Stimulated activated naive CD8-positive, alpha-beta T cell treated with anti-CD3 and anti-CD28 coated beads, Interleukin-15, amount 100 ng/mL, for 72 hours (primary cell): ENCODE data around the gene KDM5A.

Experiments
- ATAC-seq: fragments of 150-1000 bp; cut with Tn5 transposase; 2 replicates; pipeline ENCODE4 v1.10.0; 2021; ENCODE audit warnings: mild to moderate bottlenecking, moderate library complexity
- DNase-seq, 2 donors: peaks; one replicate each; pipeline ENCODE4 v3.0.0; 2021 to 2022
- H3K27ac Mint-ChIP-seq, 2 donors: one replicate each; pipeline ENCODE4 v1.8.0; 2022; ENCODE audit warnings: mild to moderate bottlenecking in 2 of 2, mixed read lengths in 2 of 2, moderate library complexity in 2 of 2
- H3K27me3 Mint-ChIP-seq: one replicate; pipeline ENCODE4 v1.8.0; 2022; ENCODE audit warnings: mixed read lengths
- H3K4me1 Mint-ChIP-seq: one replicate; pipeline ENCODE4 v1.8.0; 2022; ENCODE audit warnings: mild to moderate bottlenecking, mixed read lengths
- H3K4me3 Mint-ChIP-seq, 2 donors: one replicate each; pipeline ENCODE4 v1.8.0; 2022; ENCODE audit warnings: mild to moderate bottlenecking in 2 of 2, mixed read lengths in 2 of 2, moderate library complexity in 1 of 2
- H3K9me3 Mint-ChIP-seq, 2 donors: one replicate each; pipeline ENCODE4 v1.8.0; 2022; ENCODE audit warnings: mixed read lengths in 2 of 2

KDM5A gene

DNA sequence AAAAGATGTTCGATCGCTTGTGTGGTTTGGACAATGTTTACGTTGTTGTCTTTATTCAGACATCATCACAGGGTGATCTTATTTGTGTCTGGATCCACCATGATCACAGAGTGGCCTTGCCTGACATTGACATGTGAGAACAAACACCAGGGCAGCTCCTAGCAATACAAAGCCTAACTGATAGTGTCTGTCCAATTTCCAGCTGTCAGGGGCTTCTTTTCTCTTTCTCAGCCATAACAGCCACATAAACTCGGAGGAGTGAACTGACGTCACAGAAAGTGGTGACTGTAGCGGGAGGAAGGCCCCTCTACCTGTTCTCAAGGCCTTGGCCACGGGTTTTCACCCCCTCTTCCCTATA is 120.7 kb downstream of the KDM5A start:
- Mint-ChIP-seq H3K9me3 (no peaks in the 10 kb centered on the region), H3K27ac (no peak overlapping the region), H3K27me3 (no peaks in the 10 kb centered on the region), H3K4me1 (peaks cover 17% of the 10 kb centered on the region), H3K4me3 (no peak overlapping the region)
- no peak for DNase-seq
- ATAC-seq, result no peak

DNA sequence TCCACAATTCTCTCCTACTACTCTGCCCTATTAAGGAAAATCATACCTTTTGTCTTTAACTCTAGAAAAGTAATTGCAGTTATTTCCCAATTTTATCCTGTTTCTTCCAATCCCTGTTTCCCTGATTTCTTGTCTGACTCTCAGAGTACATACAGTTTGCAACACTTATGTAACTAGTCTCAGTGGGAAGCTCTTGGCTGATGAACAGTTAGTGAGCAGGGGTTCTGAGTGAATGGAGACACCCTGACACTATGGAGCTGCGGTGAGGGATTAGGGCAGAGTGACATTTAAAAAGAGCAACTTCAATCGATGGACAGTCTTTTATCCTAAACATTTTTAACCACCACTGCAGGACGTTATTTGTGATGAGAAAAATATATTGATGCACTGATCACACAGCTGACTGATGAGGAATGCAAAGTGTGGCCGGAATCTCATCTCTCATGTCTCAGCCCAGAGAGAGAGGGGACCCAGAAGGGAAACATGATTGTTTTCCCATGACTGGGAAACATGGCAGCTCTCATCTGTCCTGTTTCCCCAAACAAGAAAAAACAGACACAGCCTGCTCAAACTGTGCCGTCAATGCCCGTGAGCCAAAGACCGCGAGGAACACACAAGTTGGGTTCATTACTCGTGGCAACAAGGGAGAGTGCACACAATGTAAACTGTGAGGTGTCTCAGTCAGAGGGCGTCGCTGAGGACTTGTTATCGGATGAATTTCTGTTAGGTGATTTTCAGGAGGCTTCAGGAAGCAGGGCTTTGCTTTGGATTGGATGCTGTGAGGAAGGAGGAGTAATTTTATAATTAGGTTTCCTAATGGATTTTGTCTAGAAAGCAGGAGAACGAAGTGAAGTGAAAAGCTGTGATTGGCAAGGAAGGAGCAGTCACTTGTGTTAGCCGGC is 121.3 kb downstream of the KDM5A start:
- ATAC-seq (peak; percentile 28), DNase-seq (no peak)
- Mint-ChIP-seq H3K4me3 (no peak overlapping the region), H3K27ac (no peak overlapping the region), H3K4me1 (peaks cover 17% of the 10 kb centered on the region), H3K9me3 (no peaks in the 10 kb centered on the region), H3K27me3 (no peaks in the 10 kb centered on the region)

DNA sequence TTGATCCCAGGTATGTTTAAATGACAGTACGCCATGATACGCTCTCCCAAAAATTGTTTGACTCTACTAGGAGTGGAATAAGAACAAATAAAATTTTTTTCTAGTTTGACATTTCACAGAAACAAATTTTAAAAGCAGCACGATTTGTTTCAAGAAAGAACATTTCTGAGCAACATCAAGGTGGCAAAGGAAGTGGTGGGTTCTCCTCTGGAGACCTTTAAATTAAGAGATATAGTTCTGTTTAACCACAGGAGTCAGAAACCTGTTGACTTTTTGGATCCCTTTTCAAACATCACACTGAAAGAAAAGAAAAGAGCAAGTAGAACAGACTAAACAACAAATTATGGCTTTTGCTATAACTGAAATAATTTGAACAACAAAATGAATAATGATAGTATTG is 124.0 kb downstream of the KDM5A start:
- Mint-ChIP-seq H3K27ac (no peak overlapping the region), H3K4me3 (no peak overlapping the region), H3K27me3 (no peaks in the 10 kb centered on the region), H3K9me3 (no peaks in the 10 kb centered on the region), H3K4me1 (peaks cover 17% of the 10 kb centered on the region)
- ATAC-seq, result no peak
- DNase-seq, result no peak

GRCh38 chr12:264269-264668 is 124.9 kb downstream of the KDM5A start:
- DNase-seq (no peak), ATAC-seq (no peak)
- Mint-ChIP-seq H3K27ac (no peak overlapping the region), H3K4me3 (no peak overlapping the region), H3K9me3 (no peaks in the 10 kb centered on the region), H3K27me3 (no peaks in the 10 kb centered on the region), H3K4me1 (peaks cover 17% of the 10 kb centered on the region)

DNA sequence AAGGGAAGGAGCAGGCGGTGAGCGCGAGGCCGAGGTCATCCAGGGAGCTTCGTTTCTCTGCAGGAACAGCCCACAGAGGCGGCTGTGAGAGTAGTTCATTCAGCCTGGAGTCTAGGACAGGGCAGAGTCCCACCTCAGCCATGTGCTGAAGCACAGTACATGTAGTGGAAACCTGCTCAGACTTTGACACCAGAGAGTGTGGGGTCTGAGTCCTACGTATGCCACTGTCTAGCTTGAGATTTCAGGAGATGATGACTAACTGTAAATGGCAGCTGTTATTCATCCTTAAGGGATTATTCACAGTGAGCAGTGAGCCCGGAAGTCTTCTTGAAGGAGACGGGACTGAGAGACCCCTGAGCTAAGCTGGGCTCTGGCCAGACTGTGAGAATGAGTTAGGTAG is 125.5 kb downstream of the KDM5A start:
- Mint-ChIP-seq H3K27ac (no peak overlapping the region), H3K27me3 (peaks cover 2% of the 10 kb centered on the region)
- no peak for ATAC-seq

GRCh38 chr12:262817-263216 is 126.3 kb downstream of the KDM5A start, which contains the start of gene SLC6A13:
SLC6A13 (minus strand) TSS chr12:262836; CDS start chr12:260052, 2,784 bp downstream.
- DNase-seq, result no peak
- no peak within 1 kb of the TSS for H3K4me3 Mint-ChIP-seq
- ATAC-seq, result no peak
- H3K27ac Mint-ChIP-seq, result peak within 1 kb of the TSS in 1 of 2 donors; percentile 68
- H3K9me3 Mint-ChIP-seq, result no peaks in the 10 kb centered on the region
- H3K27me3 Mint-ChIP-seq, result peaks cover 9% of the 10 kb centered on the region
- H3K4me1 Mint-ChIP-seq, result peaks cover 17% of the 10 kb centered on the region

More for the DNA sequence above, 125.5 kb downstream of the KDM5A start:
- Mint-ChIP-seq H3K4me1 (peaks cover 17% of the 10 kb centered on the region), H3K4me3 (no peak overlapping the region), H3K9me3 (no peaks in the 10 kb centered on the region)
- no peak for DNase-seq

DNA sequence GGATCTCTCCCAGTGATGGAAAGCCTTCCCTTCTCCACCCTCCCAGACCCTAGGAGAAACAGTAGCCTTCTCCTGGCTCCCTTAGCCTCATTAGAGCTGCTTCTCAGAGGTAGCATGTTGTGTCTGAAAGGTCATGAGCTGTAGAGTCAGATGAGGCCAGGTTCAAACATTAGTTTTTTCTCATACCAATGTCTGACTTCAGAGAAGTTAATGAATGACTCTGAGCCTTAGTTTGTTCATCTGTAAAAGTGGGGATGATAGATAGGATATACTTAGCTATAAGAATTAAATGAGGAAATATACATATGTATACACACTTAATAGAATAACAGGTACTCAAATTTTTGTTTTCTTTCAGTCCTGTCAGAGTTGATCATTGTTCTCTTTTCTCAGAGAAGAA is 127.0 kb downstream of the KDM5A start:
- no peak overlapping the region for H3K4me3 Mint-ChIP-seq
- ATAC-seq (no peak), DNase-seq (no peak)
- no peaks in the 10 kb centered on the region for H3K9me3 Mint-ChIP-seq
- peaks cover 16% of the 10 kb centered on the region for H3K27me3 Mint-ChIP-seq
- no peak overlapping the region for H3K27ac Mint-ChIP-seq
- H3K4me1 Mint-ChIP-seq, result peaks cover 17% of the 10 kb centered on the region

GRCh38 chr12:257521-258321 is 131.4 kb downstream of the KDM5A start:
- no peak overlapping the region for H3K27ac Mint-ChIP-seq
- no peak for ATAC-seq
- no peak for DNase-seq
- peaks cover 38% of the 10 kb centered on the region for H3K27me3 Mint-ChIP-seq
- no peaks in the 10 kb centered on the region for H3K4me1 Mint-ChIP-seq
- H3K4me3 Mint-ChIP-seq, result no peak overlapping the region
- no peaks in the 10 kb centered on the region for H3K9me3 Mint-ChIP-seq

GRCh38 chr12:256958-257357 is 132.2 kb downstream of the KDM5A start:
- peaks cover 38% of the 10 kb centered on the region for H3K27me3 Mint-ChIP-seq
- no peak overlapping the region for H3K4me3 Mint-ChIP-seq
- ATAC-seq, result no peak
- peak overlapping the region in 1 of 2 donors; percentile 5 for H3K27ac Mint-ChIP-seq
- no peaks in the 10 kb centered on the region for H3K9me3 Mint-ChIP-seq
- H3K4me1 Mint-ChIP-seq, result no peaks in the 10 kb centered on the region
- DNase-seq, result no peak

GRCh38 chr12:256225-256624 is 132.9 kb downstream of the KDM5A start:
- Mint-ChIP-seq H3K27ac (no peak overlapping the region), H3K27me3 (peaks cover 38% of the 10 kb centered on the region), H3K9me3 (no peaks in the 10 kb centered on the region), H3K4me3 (no peak overlapping the region), H3K4me1 (no peaks in the 10 kb centered on the region)
- no peak for DNase-seq
- no peak for ATAC-seq

DNA sequence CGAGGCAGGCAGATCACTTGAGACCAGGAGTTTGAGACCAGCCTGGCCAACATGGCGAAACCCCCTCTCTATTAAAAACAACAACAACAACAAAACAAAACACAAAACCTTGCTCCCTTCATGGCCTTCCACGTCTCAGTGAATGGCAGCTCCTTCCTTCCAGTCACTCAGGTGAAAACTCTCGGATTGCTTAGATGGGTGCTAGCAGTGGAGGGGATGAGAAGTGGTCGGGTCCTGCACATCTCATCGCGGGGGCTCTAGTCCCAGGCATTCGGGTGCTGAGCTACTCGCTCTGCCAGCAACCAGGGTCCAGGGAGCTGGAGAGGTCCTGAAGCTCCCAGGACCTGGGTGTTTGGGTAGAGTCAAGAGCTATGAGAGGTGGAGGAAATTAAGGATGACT is 134.2 kb downstream of the KDM5A start:
- no peak overlapping the region for H3K4me3 Mint-ChIP-seq
- DNase-seq, result no peak
- ATAC-seq, result no peak
- no peaks in the 10 kb centered on the region for H3K4me1 Mint-ChIP-seq
- no peaks in the 10 kb centered on the region for H3K9me3 Mint-ChIP-seq
- peaks cover 38% of the 10 kb centered on the region for H3K27me3 Mint-ChIP-seq
- no peak overlapping the region for H3K27ac Mint-ChIP-seq

- no peak for ATAC-seq
- no peak for DNase-seq
- Mint-ChIP-seq H3K27me3 (peaks cover 38% of the 10 kb centered on the region), H3K9me3 (no peaks in the 10 kb centered on the region), H3K4me1 (no peaks in the 10 kb centered on the region), H3K4me3 (no peak overlapping the region), H3K27ac (no peak overlapping the region)
These were observed 135.1 kb downstream of the KDM5A start for GRCh38 chr12:254039-254438.

GRCh38 chr12:253116-253831 is 135.8 kb downstream of the KDM5A start:
- no peak overlapping the region for H3K4me3 Mint-ChIP-seq
- DNase-seq (no peak), ATAC-seq (no peak)
- H3K4me1 Mint-ChIP-seq, result no peaks in the 10 kb centered on the region
- H3K27ac Mint-ChIP-seq, result no peak overlapping the region
- peaks cover 34% of the 10 kb centered on the region for H3K27me3 Mint-ChIP-seq
- H3K9me3 Mint-ChIP-seq, result peaks cover 0 to under 1% of the 10 kb centered on the region in 2 donors

GRCh38 chr12:252636-253035 is 136.5 kb downstream of the KDM5A start:
- no peak for DNase-seq
- H3K9me3 Mint-ChIP-seq, result peaks cover 6 to 7% of the 10 kb centered on the region in 2 donors
- ATAC-seq, result no peak
- H3K4me3 Mint-ChIP-seq, result no peak overlapping the region
- peaks cover 27% of the 10 kb centered on the region for H3K27me3 Mint-ChIP-seq
- H3K27ac Mint-ChIP-seq, result no peak overlapping the region
- no peaks in the 10 kb centered on the region for H3K4me1 Mint-ChIP-seq

DNA sequence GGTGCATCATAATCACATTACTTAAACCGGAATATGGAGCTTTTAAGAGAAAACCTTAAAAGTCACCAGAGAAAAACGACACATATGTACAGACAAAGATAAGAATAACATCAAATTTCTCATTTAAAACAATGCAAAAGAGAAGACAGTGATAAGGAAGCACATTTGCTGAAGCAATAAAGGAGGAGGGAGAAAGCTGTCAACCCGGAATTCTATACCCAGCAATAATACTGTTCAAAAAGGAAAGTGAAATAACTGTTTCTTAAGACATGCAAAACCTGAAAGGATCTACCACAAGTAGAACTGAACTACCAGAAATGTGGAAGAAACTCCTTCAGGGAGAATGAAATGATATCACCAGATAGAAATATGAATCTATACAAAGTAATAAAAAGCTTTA is 141.8 kb downstream of the KDM5A start:
- ATAC-seq, result no peak
- no peak for DNase-seq
- Mint-ChIP-seq H3K9me3 (peaks cover 13 to 22% of the 10 kb centered on the region in 2 donors), H3K4me1 (no peaks in the 10 kb centered on the region), H3K27ac (no peak overlapping the region), H3K27me3 (peaks cover 12% of the 10 kb centered on the region), H3K4me3 (no peak overlapping the region)
